Measurements from ENCODE around the gene HEPN1. TPM values are rescaled to one million over a fixed set of nuclear protein-coding genes. Genes with fewer than 3 reads are reported as not detected.

The HEPN1 gene
- total and polyA plus RNA-seq, 2 of the 4 experiments (the other 2 are of a cell fraction) = not detected

GRCh38 chr11:124919898-124920297, 848 bp downstream of the HEPN1 start:
- intact Hi-C loops (cut with micrococcal nuclease) = loop anchor here (2.0 kb wide), 1 partner anchor 43 kb away; no protein-coding TSS in a partner anchor
- H4K20me1 ChIP-seq (ENCODE audit: insufficient read depth, low read length) = no peaks in the 10 kb centered on the region

More at GRCh38 chr11:124919898-124920297, 848 bp downstream of the HEPN1 start:
- Histone ChIP-seq H2BK15ac (ENCODE audit: low read depth, low read length) (no peak overlapping the region; the same call in 2 of the 3 replicates), H3K9ac (ENCODE audit: low read depth, low read length) (no peak overlapping the region), H3K4ac (ENCODE audit: low read depth, low read length) (no peak overlapping the region), H3K27ac (ENCODE audit: insufficient read depth, low read length) (no peak overlapping the region), H3K14ac (replicated peaks; ENCODE audit: low read depth, low read length) (no peak overlapping the region), H4K91ac (ENCODE audit: insufficient read depth, low read depth, low read length) (no peak overlapping the region), H3K27me3 (ENCODE audit: control insufficient read depth, insufficient read depth, low read length) (no peaks in the 10 kb centered on the region), H3K4me1 (ENCODE audit: control insufficient read depth, insufficient read depth, low read length) (peaks cover 8% of the 10 kb centered on the region), H3K18ac (ENCODE audit: low read depth, low read length) (no peak overlapping the region), H4K8ac (ENCODE audit: low read depth in 2 of 2, low read length in 2 of 2) (peak overlapping the region in 1 of 2 experiments; percentile 68; a peak in 1 of 4 replicates), H3K9me3 (ENCODE audit: control insufficient read depth, insufficient read depth, low read length) (no peaks in the 10 kb centered on the region), H2BK5ac (ENCODE audit: low read depth, low read length, poor library complexity, severe bottlenecking) (no peak overlapping the region), H2BK20ac (ENCODE audit: low read depth, low read length) (no peak overlapping the region; the same call in 1 of the 2 replicates), H3K9me1 (ENCODE audit: insufficient read depth, low read length) (peaks cover 24% of the 10 kb centered on the region; the same call in 1 of the 2 replicates), H4K5ac (ENCODE audit: low read depth, low read length) (no peak overlapping the region), H3K79me1 (ENCODE audit: low read depth in 1 of 2, low read length in 2 of 2) (peaks cover 0 to 3% of the 10 kb centered on the region in 2 experiments; a peak in 1 of 4 replicates), H3K4me3 (ENCODE audit: insufficient read depth, low read depth, low read length) (no peak overlapping the region), H2AK5ac (ENCODE audit: low read depth, low read length) (peak overlapping the region; percentile 51; the same call in 1 of the 2 replicates), H3K36me3 (ENCODE audit: control insufficient read depth, insufficient read depth, low read length) (no peaks in the 10 kb centered on the region), H2AFZ (replicated peaks; ENCODE audit: low read length, poor library complexity) (no peak overlapping the region), H2BK120ac (ENCODE audit: low read depth, low read length) (no peak overlapping the region), H3K23ac (ENCODE audit: low read depth, low read length) (no peak overlapping the region), H2AK9ac (replicated peaks; ENCODE audit: low read depth, low read length, poor library complexity) (no peak overlapping the region), H3K4me2 (ENCODE audit: low read depth, low read length) (no peak overlapping the region), H3K56ac (ENCODE audit: extremely low read depth, insufficient read depth, low read length) (no peak overlapping the region)
- ChIA-PET POLR2A (ENCODE audit: unreplicated experiment) (interaction anchor here (0.6 to 1.0 kb wide), 2 partner anchors 22 to 239 kb away, joined by 3 read pairs; partner anchors contain the start of gene ROBO4), CTCF (interaction anchor here (0.9 to 1.0 kb wide), 2 partner anchors 31 to 54 kb away, joined by 3 read pairs; no protein-coding TSS in a partner anchor)
- in situ Hi-C loops (cut with MboI; ENCODE audit: low sequenced_read_pairs) (no loop called here), dilution Hi-C loops (cut with HindIII; ENCODE audit: low sequenced_read_pairs, unreplicated experiment) (no loop called here)
- TF ChIP-seq ELK1 (IDR thresholded peaks at IDR 0.05; ENCODE audit: borderline replicate concordance, low read depth, low read length) (no peak), MAFK (IDR thresholded peaks at IDR 0.05; ENCODE audit: low read depth, low read length) (no peak), MXI1 (IDR thresholded peaks at IDR 0.05; ENCODE audit: borderline replicate concordance, low read depth, low read length) (no peak)
- no peak for DNase-seq
- no CpG with 5 or more reads among the region's 2 CpGs for WGBS, 2 experiments (ENCODE audit: extremely low coverage in 2 of 2, insufficient read length in 1 of 2)
- ATAC-seq (ENCODE audit: low read depth) = no peak
- no TSS peak for BruUV-seq (replicated peaks)

Data from IMR-90 (cell line).